H4 (cell line): ENCODE data around the gene ITCH. TPM values are rescaled to one million over a fixed set of nuclear protein-coding genes. Genes with fewer than 3 reads are reported as not detected.

ENCODE experiments used
- DNase-seq: peaks from one replicate; pipeline ENCODE4 v3.0.0-alpha.2; 2015; ENCODE audit warnings: low spot score
- total RNA-seq: library from RNA; depleted of rRNA; stranded (reverse); fragments of >200 nt; shearing (Covaris generic); gene quantifications from 2 replicates; pipeline ENCODE4 v1.2.3, GENCODE V29; 2014

The ITCH gene
- total RNA-seq, 1 experiment from 2014 or later: 32.5 TPM

DNA sequence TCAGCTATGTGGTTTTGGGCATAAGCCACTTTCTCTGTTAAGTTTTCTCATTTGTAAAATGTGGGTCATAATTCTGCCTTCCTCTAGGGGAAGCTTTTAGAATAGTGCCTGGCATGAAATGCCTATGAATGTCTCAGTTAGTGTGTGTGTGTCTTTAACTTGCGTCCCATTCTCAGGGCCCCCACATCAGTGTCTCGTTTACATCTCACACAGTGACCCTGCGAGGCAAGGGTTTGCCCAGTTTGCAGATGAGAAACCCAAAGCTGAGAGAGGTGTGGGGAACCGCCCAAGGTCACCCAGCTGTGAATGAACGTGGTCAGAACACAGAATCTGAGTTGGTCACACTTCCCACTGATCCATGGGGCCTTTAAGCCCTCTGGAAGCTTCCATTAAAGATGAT, 167.3 kb downstream of the ITCH start:
- DNase-seq: no peak

- no peak for DNase-seq
Observed at GRCh38 chr20:34531608-34532265, 168.7 kb downstream of the ITCH start.

GRCh38 chr20:34532320-34532719, 169.2 kb downstream of the ITCH start:
- no peak for DNase-seq

DNA sequence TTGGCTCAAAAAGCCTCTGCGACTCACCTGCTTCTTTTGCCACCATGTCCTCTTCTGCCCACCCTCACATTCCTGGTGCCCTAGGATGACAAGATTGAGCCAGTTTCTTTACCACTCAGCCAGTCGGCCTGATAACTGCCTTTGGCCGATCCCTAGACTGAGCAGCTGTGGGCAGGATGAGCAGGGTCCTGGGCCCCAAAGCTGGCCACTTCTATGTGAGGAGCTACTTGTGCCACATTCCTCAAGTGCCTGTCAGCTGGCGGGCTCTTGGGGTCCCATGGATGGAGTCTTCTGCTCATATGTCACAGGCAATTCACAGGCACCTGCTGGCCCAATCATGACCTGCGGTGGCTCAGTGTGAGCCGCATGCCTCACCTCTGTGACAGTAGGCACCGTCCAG, 169.7 kb downstream of the ITCH start:
- DNase-seq: no peak

GRCh38 chr20:34534391-34535165, 171.5 kb downstream of the ITCH start:
- no peak for DNase-seq

GRCh38 chr20:34535301-34535840, 172.3 kb downstream of the ITCH start:
- DNase-seq: no peak

DNA sequence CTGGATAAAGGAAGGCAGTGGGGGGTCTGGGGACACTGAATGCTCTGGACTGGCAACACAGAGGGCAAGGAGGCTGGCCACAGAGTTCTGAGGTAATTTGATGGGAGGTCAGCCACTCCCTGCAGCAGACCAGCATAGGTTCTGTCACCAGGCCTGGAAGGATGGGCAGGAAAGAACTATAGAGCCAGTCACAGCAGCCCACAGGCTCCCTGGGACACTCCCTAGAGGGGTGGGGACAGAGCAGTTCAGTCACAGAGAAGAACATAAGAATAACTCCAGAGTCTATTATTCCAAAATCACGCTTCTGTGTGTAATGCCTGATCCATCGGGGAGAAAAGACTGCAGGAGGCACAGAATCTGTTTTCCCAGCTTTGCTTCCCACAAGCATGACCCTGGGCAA, 172.8 kb downstream of the ITCH start:
- DNase-seq: no peak

DNA sequence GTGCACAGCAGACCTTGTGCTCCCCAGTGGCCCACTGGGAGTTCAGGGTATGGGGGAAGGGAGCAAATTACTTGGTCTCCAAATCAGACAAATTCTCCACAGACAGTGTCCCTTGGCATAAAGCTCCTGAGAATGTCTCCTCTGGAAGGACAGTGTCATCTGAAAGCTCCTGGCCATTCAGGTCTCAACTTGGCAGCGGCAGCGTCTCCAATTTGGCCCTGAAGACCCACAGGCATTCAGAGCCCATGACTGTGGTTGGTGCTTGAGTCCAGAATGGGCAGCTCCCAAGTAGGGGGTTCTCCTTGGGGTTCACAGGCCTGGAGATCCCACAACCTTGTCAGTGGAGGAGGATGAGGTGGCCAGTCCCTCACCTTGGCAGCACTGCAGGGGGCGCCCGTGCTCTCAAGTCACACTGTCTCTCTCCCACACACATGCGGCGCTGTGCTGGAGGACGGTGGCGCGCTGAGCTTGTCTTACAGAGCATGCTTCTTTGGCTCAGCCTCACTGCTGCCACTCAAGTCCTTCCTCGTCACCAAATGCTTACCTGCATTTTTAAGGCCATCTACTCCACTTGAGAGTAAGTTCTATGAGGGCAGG, 173.8 kb downstream of the ITCH start:
- DNase-seq: no peak

DNA sequence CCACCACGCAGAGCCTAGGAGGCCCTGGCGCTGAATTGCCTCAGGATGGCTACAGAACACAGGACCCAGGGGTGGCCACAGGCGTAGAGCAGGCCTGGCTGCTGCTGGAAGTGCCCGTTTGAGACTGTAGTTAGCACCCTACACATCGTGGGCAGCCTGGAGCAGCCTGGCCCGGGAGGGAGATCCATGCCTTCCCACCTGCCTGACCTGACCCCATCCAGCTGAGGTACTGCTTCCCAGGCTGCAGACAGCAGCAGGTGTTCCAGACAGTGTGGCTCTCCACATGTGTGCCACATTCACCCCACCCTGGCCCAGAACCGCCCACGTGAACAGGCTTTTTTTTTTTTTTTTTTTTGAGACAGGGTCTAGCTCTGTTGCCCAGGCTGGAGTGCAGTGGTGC, 174.6 kb downstream of the ITCH start:
- no peak for DNase-seq

- DNase-seq: no peak
Observed at GRCh38 chr20:34538671-34539123, 175.6 kb downstream of the ITCH start.

DNA sequence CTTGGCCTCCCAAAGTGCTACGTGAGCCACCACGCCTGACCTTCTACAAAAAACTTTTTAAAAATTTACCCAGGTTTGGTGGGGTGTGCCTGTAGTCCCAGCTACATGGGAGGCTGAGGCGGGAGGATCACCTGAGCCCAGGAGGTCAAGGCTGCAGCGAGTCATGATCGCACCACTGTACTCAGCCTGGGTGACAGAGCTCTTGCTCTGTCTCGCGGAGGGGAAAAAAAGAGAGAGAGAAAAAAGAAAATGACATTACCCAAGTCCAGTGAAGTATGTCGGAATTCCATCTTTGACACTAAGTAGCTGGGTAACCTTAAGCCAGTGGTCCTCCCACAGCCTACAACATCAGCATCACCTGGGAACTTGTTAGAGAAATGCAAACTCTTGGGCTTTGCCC, 176.7 kb downstream of the ITCH start:
- DNase-seq: no peak

GRCh38 chr20:34540596-34541263, 177.7 kb downstream of the ITCH start:
- DNase-seq: no peak

GRCh38 chr20:34541264-34541901, 178.3 kb downstream of the ITCH start:
- no peak for DNase-seq

GRCh38 chr20:34541917-34542316, 178.8 kb downstream of the ITCH start:
- no peak for DNase-seq

DNA sequence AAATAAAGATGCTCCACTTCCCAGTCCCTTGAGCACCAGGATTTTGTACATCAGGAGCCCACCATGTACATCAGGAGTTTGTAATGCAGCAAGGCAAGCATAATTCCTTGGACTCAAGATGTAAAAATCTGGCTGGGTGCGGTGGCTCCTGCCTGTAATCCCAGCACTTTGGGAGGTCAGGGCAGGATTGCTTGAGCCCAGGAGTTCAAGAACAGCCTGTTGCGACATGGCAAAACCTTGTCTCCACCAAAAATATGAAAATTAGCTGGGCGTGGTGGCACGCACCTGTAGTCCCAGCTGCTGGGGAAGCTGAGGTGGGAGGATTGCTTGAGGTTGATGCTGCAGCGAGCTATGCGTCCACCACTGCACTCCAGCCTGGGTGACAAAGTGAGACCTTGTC, 179.4 kb downstream of the ITCH start:
- DNase-seq: no peak

GRCh38 chr20:34543463-34544056, 180.5 kb downstream of the ITCH start:
- DNase-seq: no peak

DNA sequence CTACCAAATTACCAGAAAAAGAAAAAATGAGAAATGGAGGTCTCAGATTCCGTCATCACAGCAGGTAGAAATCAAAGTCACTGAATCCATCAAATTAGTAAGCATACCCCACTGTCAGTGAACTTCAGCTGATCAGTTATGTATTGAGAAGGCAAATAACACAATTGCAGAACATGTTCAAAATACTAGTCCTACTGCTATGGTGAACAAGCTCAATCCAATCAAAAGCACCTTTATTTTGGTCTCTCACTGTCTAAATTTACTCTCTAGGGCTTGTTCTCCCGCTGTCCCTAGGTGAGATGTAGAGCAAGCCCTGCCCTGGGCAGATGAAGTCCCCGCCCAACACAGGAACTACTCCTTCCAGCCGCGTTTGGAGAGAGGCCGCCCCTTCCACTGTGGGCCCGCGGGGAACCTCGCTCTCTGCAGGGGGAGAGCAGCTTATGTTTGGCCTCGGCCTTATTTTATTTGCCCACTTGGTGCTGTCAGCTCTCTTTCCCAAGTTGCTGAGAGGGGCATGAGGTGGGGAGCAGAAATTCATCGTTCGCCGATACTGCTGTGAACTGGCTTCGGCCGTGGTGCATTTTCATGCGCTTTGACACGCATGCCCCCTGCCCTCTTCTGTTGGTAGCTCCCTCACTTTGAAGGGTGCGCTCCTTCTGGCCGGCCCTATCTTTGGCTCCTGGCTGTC, 181.2 kb downstream of the ITCH start:
- no peak for DNase-seq

DNA sequence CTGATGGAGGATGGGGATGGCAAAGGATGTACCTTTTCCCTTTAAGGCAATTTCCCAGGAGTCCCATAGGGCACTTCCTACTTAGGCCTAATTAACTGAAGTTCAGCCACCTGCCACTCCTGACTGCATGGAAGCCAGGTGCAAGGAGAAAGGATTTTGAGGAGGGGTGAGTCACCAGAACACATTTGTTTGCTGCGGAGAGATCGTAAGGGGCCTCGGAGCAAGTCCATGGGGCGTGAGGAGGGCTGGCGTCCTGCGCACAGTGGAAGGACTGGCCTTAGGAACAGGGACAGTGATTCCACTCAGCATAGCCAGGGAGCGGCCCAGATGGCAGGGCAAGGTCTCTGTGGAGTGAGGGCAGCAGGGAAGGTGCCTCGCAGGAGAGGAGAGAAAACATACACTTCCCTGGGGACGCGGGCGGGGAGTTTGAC, 183.7 kb downstream of the ITCH start:
- DNase-seq: no peak

GRCh38 chr20:34547844-34548613, 185.0 kb downstream of the ITCH start:
- no peak for DNase-seq
